K562 (cell line): ENCODE results near the gene SCAMP2. TPM values are rescaled to one million over a fixed set of nuclear protein-coding genes. Genes with fewer than 3 reads are reported as not detected.

Source experiments
- ATAC-seq: fragments of 200-7000 bp; cut with Tn5 transposase; 3 replicates; pipeline ENCODE4 v1.9.1; 2020; ENCODE audit warnings: moderate library complexity
- BruUV-seq: library from RNA; stranded (reverse); fragments of 400-500 nt; replicated peaks from 2 replicates; lab custom pipeline; 2021; lab: Mats Ljungman, UMichigan
- CTCF ChIA-PET: fragments of 300-600 bp; formaldehyde crosslinking; extraction: SDS; loops from one replicate; lab custom pipeline; 2021; ENCODE audit warnings: low intra/inter-chr PET ratio; lab: Yijun Ruan, JAX
- POLR2A ChIA-PET: fragments of 300-600, 350-650 bp; sonication (Branson Sonifier 250); formaldehyde crosslinking; extraction: SDS; loops from one replicate; lab custom pipeline; 2021; ENCODE audit warnings: antibody characterized with exemption, inconsistent platforms; lab: Yijun Ruan, JAX
- DNase-seq, 4 experiments: peaks; one replicate each; pipeline versions ENCODE4 v3.0.0 to v3.0.0-alpha.2; 2011 to 2018; ENCODE audit warnings: low spot score in 3 of 4, mixed read lengths in 3 of 4; ENCODE audit errors: extremely low read depth in 1 of 4
- FAIRE-seq: peaks from 2 replicates; lab custom pipeline; 2011; peaks lifted over from hg19 to GRCh38; lab: Jason Lieb, UNC
- H2AFZ ChIP-seq: 2 replicates; pipeline ENCODE4 v1.6.0; 2011; ENCODE audit warnings: low read depth, low read length, control low read depth, inconsistent platforms
- H3K27ac ChIP-seq: fragments of 200-600 bp; 3 replicates; pipeline ENCODE4 v1.8.0; 2011; ENCODE audit warnings: low read depth, mild to moderate bottlenecking, control low read depth, inconsistent platforms, low read length, moderate library complexity, mixed read lengths; ENCODE audit errors: extremely low read depth
- H3K27me3 ChIP-seq, 2 experiments: fragments of 300-600 bp in 1 of 2; 2 replicates in 1 of 2; 3 replicates in 1 of 2; pipeline versions ENCODE4 v1.6.0 to v1.8.0; 2011; ENCODE audit warnings: inconsistent platforms in 2 of 2, low read length in 2 of 2, mild to moderate bottlenecking in 1 of 2, mixed read lengths in 1 of 2, moderate library complexity in 1 of 2; ENCODE audit not compliant: control insufficient read depth in 2 of 2, insufficient read depth in 2 of 2
- H3K36me3 ChIP-seq: fragments of 300-600 bp; 3 replicates; pipeline ENCODE4 v1.8.0; 2011; ENCODE audit warnings: mild to moderate bottlenecking, low read length, inconsistent platforms; ENCODE audit not compliant: control insufficient read depth, insufficient read depth
- H3K4me1 ChIP-seq, 2 experiments: fragments of 200-600 bp in 1 of 2; replicated peaks in 1 of 2; 2 replicates in 1 of 2; 3 replicates in 1 of 2; pipeline versions ENCODE4 v1.5.1 to v1.8.0; 2011; ENCODE audit warnings: inconsistent platforms in 2 of 2, low read length in 2 of 2, mild to moderate bottlenecking in 1 of 2, mixed read lengths in 1 of 2, moderate library complexity in 1 of 2; ENCODE audit not compliant: control insufficient read depth in 2 of 2, insufficient read depth in 2 of 2
- H3K4me2 ChIP-seq: 2 replicates; pipeline ENCODE4 v1.6.1; 2011; ENCODE audit warnings: low read length, control low read depth, inconsistent platforms, mixed read lengths; ENCODE audit not compliant: insufficient read depth
- H3K4me3 ChIP-seq: fragments of 200-600 bp; sonication (generic), shearing (Covaris generic); 2 replicates; pipeline ENCODE4 v1.5.1; 2016; ENCODE audit warnings: control low read depth, inconsistent platforms
- H3K79me2 ChIP-seq: fragments of 200-600 bp; 3 replicates; pipeline ENCODE4 v1.8.0; 2011; ENCODE audit warnings: low read length, inconsistent platforms; ENCODE audit not compliant: control insufficient read depth, insufficient read depth
- H3K9ac ChIP-seq, 2 experiments: 2 replicates each; pipeline versions ENCODE4 v1.6.0 to v1.6.1; 2011; ENCODE audit warnings: low read depth in 2 of 2, low read length in 2 of 2, control low read depth in 1 of 2, inconsistent platforms in 1 of 2, mild to moderate bottlenecking in 1 of 2, mixed read lengths in 1 of 2; ENCODE audit not compliant: insufficient read depth in 1 of 2
- H3K9me1 ChIP-seq: one replicate; pipeline ENCODE4 v1.6.0; 2011; ENCODE audit warnings: inconsistent platforms, mild to moderate bottlenecking, low read length, moderate library complexity; ENCODE audit not compliant: control insufficient read depth, insufficient read depth
- H3K9me3 ChIP-seq: replicated peaks from 2 replicates; pipeline ENCODE4 v1.5.1; 2011; ENCODE audit warnings: low read depth, low read length, inconsistent platforms; ENCODE audit not compliant: control insufficient read depth, insufficient read depth
- H4K20me1 ChIP-seq: replicated peaks from 2 replicates; pipeline ENCODE4 v1.6.1; 2011; ENCODE audit warnings: low read length, inconsistent platforms, mixed read lengths; ENCODE audit not compliant: control insufficient read depth, insufficient read depth
- ATF1 ChIP-seq, 2 experiments: fragments of 450-650 bp in 1 of 2; IDR thresholded peaks; 2 replicates each; pipeline ENCODE4 v1.6.1; 2016; ENCODE audit warnings: missing compliant biosample characterization in 1 of 2, missing genetic modification characterization in 1 of 2
- CC2D1A ChIP-seq: fragments of 450-650 bp; IDR thresholded peaks from 2 replicates; pipeline ENCODE4 v1.6.1; 2017; ENCODE audit warnings: mild to moderate bottlenecking
- CEBPG ChIP-seq, 3 experiments: fragments of 200-800 bp in 1 of 3; sonication (Bioruptor generic) in 1 of 3; sonication (generic) in 1 of 3; formaldehyde crosslinking in 1 of 3; IDR thresholded peaks in 2 of 3; conservative IDR thresholded peaks in 1 of 3; 2 replicates each; pipeline versions ENCODE4 v1.6.1 to v1.8.0; 2016 to 2022; ENCODE audit warnings: missing compliant biosample characterization in 2 of 3, missing genetic modification characterization in 2 of 3, mild to moderate bottlenecking in 1 of 3, missing genetic modification reagents in 1 of 3
- HDAC8 ChIP-seq: fragments of 450-650 bp; IDR thresholded peaks from 2 replicates; pipeline ENCODE4 v1.6.1; 2016; ENCODE audit warnings: mild to moderate bottlenecking, missing genetic modification characterization, moderate library complexity, missing compliant biosample characterization
- HDGF ChIP-seq: fragments of 450-650 bp; IDR thresholded peaks from 2 replicates; pipeline ENCODE4 v1.6.1; 2016
- HIVEP1 ChIP-seq: fragments of 250-450 bp; sonication (Bioruptor Pico); IDR thresholded peaks from 2 replicates; pipeline ENCODE4 v1.4.0; 2020; ENCODE audit warnings: mild to moderate bottlenecking
- HNRNPK ChIP-seq: fragments of 200-400 bp; formaldehyde crosslinking; IDR thresholded peaks from one replicate; pipeline ENCODE4 v1.6.1; 2018; ENCODE audit warnings: mild to moderate bottlenecking, low read depth, low read length; ENCODE audit not compliant: poor library complexity, severe bottlenecking
- MYBL2 ChIP-seq, 2 experiments: fragments of 450-650 bp in 1 of 2; sonication (generic) in 1 of 2; formaldehyde crosslinking in 1 of 2; IDR thresholded peaks; 2 replicates each; pipeline versions ENCODE4 v1.6.1 to v1.8.1; 2017 to 2022; ENCODE audit warnings: borderline replicate concordance in 1 of 2, inconsistent platforms in 1 of 2, low read depth in 1 of 2, mild to moderate bottlenecking in 1 of 2, missing genetic modification reagents in 1 of 2, moderate library complexity in 1 of 2
- TBL1XR1 ChIP-seq, 2 experiments: IDR thresholded peaks; 2 replicates each; pipeline ENCODE4 v1.6.1; 2012; ENCODE audit warnings: improper control_type of control experiment in 2 of 2, low read length in 2 of 2, mild to moderate bottlenecking in 1 of 2
- YY1 ChIP-seq, 3 experiments: IDR thresholded peaks; 2 replicates each; pipeline ENCODE4 v1.6.1; 2011; ENCODE audit warnings: low read length in 2 of 3, mild to moderate bottlenecking in 2 of 3, moderate library complexity in 2 of 3, borderline replicate concordance in 1 of 3, control low read depth in 1 of 3, low read depth in 1 of 3; ENCODE audit not compliant: insufficient read depth in 3 of 3, insufficient replicate concordance in 2 of 3, control insufficient read depth in 1 of 3, insufficient read length in 1 of 3; ENCODE audit errors: extremely low read depth in 1 of 3
- ZNF165 ChIP-seq: fragments of 250-450 bp; sonication (Bioruptor Pico); IDR thresholded peaks from 2 replicates; pipeline ENCODE4 v1.4.0; 2020; ENCODE audit warnings: borderline replicate concordance
- ZNF24 ChIP-seq: fragments of 450-650 bp; IDR thresholded peaks from 2 replicates; pipeline ENCODE4 v1.6.1; 2016
- ZNF57 ChIP-seq: fragments of 450-650 bp; formaldehyde crosslinking; IDR thresholded peaks from 2 replicates; pipeline ENCODE4 v1.4.0; 2020; ENCODE audit warnings: mild to moderate bottlenecking, moderate library complexity
- WGBS: fragments of 100-300 bp; shearing (Covaris generic); methylation state at CpG from one replicate; pipeline ENCODE4 v1.1.6; 2016; ENCODE audit warnings: low coverage, mixed read lengths; ENCODE audit not compliant: insufficient coverage; ENCODE audit errors: missing lambda C conversion rate; 5-methylcytosine and 5-hydroxymethylcytosine counted together
- in situ Hi-C: fragments of 300-500 bp; cut with MboI; formaldehyde crosslinking; loops from 4 replicates; pipeline ENCODE4 v1.15.0; 2018; ENCODE audit warnings: inconsistent platforms, mixed read lengths
- intact Hi-C: fragments of 100-400 bp; cut with micrococcal nuclease; formaldehyde crosslinking; loops from 2 replicates; pipeline ENCODE4 v1.14.2; 2022
- polyA plus RNA-seq, 8 experiments: library from polyadenylated mRNA; depleted of rRNA in 4 of 8; stranded (reverse) in 5 of 8; unstranded in 3 of 8; fragments of >200 nt; fragmentation: Nextera tagmentation in 2 of 8; fragmentation: Illumina TruSeq in 1 of 8; extraction: Ambion mirVana in 2 of 8; extraction: Trizol in 1 of 8; gene quantifications; 2 replicates each; pipeline versions ENCODE4 v1.2.1 to v1.2.3, GENCODE V29; 2011 to 2014; ENCODE audit warnings: inconsistent platforms in 1 of 8, missing spikeins in 1 of 8
- total RNA-seq, 7 experiments: library from RNA; depleted of rRNA in 6 of 7; stranded (reverse); fragments of >200 nt in 6 of 7; fragmentation: Illumina TruSeq in 2 of 7; extraction: Trizol in 2 of 7; gene quantifications; 2 replicates each; pipeline versions ENCODE4 v1.2.1 to v1.2.3, GENCODE V29; 2011 to 2021; ENCODE audit warnings: low replicate concordance in 1 of 7
- TF ChIP-seq, protein P1 (sequence below): fragments of 450-650 bp; formaldehyde crosslinking; IDR thresholded peaks from 2 replicates; pipeline ENCODE4 v1.4.0; 2020; ENCODE audit warnings: mild to moderate bottlenecking, moderate library complexity
- TF ChIP-seq, protein P2 (sequence below), 3 experiments: IDR thresholded peaks in 2 of 3; conservative IDR thresholded peaks in 1 of 3; 2 replicates each; pipeline ENCODE4 v1.5.1; 2011 to 2012; ENCODE audit warnings: low read length in 3 of 3, mild to moderate bottlenecking in 3 of 3, control low read depth in 2 of 3, improper control_type of control experiment in 1 of 3, inconsistent platforms in 1 of 3, low read depth in 1 of 3, mixed read lengths in 1 of 3, moderate library complexity in 1 of 3; ENCODE audit not compliant: insufficient read depth in 2 of 3

Gene SCAMP2
- total and polyA plus RNA-seq, 9 of the 15 experiments (the other 6 are each of a cell fraction or from before 2014, with no cell fraction given) = 5.9 to 61.1 (median 20.1) TPM

DNA sequence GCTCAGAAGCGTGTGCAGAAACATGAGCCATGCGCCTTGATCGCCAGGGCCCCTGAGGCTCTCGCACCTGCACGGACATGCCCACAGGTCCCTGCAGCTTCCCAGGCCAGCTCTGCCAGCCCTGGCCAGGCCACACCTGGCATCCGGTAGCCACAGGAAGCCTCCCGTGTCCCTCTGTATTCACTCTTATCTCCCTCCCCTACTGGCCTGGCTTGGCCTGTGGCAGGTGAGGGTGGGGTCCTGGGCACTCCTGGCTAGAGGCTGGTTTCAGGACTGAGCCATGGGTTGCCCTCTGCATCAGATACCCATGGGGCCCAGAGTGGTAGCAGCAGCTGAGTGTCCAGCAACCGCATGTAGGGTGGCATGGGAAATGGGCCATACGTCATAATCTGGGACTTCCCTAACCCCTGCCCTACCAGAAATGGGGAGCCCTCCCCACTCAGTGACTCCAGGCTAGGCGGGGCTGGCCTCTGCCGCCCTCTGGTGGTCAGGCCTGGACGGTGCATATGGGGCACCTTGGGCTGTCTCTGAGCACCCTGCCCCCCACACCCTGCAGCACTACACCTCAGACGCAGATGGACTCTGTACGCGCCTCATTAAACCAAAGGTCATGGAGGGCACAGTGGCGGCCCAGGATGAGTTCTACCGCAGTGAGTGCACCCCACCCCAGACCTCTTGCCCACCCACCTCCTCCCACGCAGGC is 73.2 kb downstream of the SCAMP2 start:
- Histone ChIP-seq H3K36me3 (peaks cover 71% of the 10 kb centered on the region; the same call in 2 of the 3 replicates), H3K9me3 (no peaks in the 10 kb centered on the region), H3K79me2 (no peaks in the 10 kb centered on the region; the same call in 2 of the 3 replicates), H3K9me1 (peaks cover 10% of the 10 kb centered on the region), H3K27ac (no peak overlapping the region), H3K4me3 (no peak overlapping the region), H3K9ac (no peak overlapping the region; a peak in 1 of 4 replicates), H4K20me1 (peaks cover 14% of the 10 kb centered on the region), H2AFZ (no peak overlapping the region), H3K27me3 (no peaks in the 10 kb centered on the region), H3K4me1 (peaks cover 0 to 43% of the 10 kb centered on the region in 2 experiments; a peak in 3 of 5 replicates), H3K4me2 (no peak overlapping the region)
- DNase-seq (peak; percentile 84 to 95 (median 92)), ATAC-seq (peak; percentile 99), FAIRE-seq (peak; percentile 83)
- ChIA-PET CTCF (interaction anchor here (0.7 to 2.3 kb wide), 5 partner anchors 12 to 426 kb away, joined by 3 to 41 read pairs (median 3); no protein-coding TSS in a partner anchor), POLR2A (interaction anchor here (0.7 to 1.5 kb wide), 3 partner anchors 9 to 29 kb away, joined by 3 to 4 read pairs (median 3); no protein-coding TSS in a partner anchor)
- intact Hi-C loops (loop anchor here (1.0 kb wide), 2 partner anchors 29 to 150 kb away; no protein-coding TSS in a partner anchor), in situ Hi-C loops (no loop called here)
- BruUV-seq = no TSS peak
- WGBS = 44% methylated on average over 17 of the region's 18 CpGs
- TF ChIP-seq CC2D1A (peak; percentile 66; the same call in 1 of the 2 replicates), ZNF24 (peak; percentile 58; the same call in 1 of the 2 replicates), ZNF165 (CRISPR knock-in tag) (0 out of 2 replicates have a peak, but pooled peaks have one; percentile 38), YY1 (IDR thresholded peaks at IDR 0.05; ENCODE audit: borderline replicate concordance in 1 of 3, control insufficient read depth in 1 of 3, extremely low read depth in 1 of 3, insufficient read depth in 3 of 3, insufficient read length in 1 of 3, insufficient replicate concordance in 2 of 3, low read depth in 1 of 3, low read length in 2 of 3) (peak in 1 of 3 experiments; percentile 41), CEBPG (CRISPR knock-in tag; IDR thresholded peaks at IDR 0.05) (no peak), CEBPG (tag; conservative IDR thresholded peaks at IDR 0.05 in 1 of 2, IDR thresholded peaks at IDR 0.05 in 1 of 2) (no peak), HDGF (0 out of 2 replicates have a peak, but pooled peaks have one; percentile 62), HNRNPK (no peak), ATF1 (CRISPR knock-in tag; IDR thresholded peaks at IDR 0.05) (no peak), ATF1 (tag; IDR thresholded peaks at IDR 0.05) (peak; percentile 61; the same call in 1 of the 2 replicates), ZNF57 (no peak), TBL1XR1 (IDR thresholded peaks at IDR 0.05; ENCODE audit: low read length in 2 of 2) (0 out of 4 replicates have a peak, but pooled peaks of 1 of the 2 experiments have one; percentile 11), MYBL2 (IDR thresholded peaks at IDR 0.05; ENCODE audit: low read depth) (no peak), MYBL2 (CRISPR knock-in tag; IDR thresholded peaks at IDR 0.05; ENCODE audit: borderline replicate concordance) (no peak), HIVEP1 (CRISPR knock-in tag) (0 out of 2 replicates have a peak, but pooled peaks have one; percentile 40), HDAC8 (no peak)
- TF ChIP-seq, protein P1, sequence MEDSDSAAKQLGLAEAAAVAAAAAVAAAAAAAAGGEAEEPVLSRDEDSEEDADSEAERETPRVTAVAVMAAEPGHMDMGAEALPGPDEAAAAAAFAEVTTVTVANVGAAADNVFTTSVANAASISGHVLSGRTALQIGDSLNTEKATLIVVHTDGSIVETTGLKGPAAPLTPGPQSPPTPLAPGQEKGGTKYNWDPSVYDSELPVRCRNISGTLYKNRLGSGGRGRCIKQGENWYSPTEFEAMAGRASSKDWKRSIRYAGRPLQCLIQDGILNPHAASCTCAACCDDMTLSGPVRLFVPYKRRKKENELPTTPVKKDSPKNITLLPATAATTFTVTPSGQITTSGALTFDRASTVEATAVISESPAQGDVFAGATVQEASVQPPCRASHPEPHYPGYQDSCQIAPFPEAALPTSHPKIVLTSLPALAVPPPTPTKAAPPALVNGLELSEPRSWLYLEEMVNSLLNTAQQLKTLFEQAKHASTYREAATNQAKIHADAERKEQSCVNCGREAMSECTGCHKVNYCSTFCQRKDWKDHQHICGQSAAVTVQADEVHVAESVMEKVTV (CRISPR knock-in tag) = peak; percentile 66; the same call in 1 of the 2 replicates
- TF ChIP-seq, protein P2, sequence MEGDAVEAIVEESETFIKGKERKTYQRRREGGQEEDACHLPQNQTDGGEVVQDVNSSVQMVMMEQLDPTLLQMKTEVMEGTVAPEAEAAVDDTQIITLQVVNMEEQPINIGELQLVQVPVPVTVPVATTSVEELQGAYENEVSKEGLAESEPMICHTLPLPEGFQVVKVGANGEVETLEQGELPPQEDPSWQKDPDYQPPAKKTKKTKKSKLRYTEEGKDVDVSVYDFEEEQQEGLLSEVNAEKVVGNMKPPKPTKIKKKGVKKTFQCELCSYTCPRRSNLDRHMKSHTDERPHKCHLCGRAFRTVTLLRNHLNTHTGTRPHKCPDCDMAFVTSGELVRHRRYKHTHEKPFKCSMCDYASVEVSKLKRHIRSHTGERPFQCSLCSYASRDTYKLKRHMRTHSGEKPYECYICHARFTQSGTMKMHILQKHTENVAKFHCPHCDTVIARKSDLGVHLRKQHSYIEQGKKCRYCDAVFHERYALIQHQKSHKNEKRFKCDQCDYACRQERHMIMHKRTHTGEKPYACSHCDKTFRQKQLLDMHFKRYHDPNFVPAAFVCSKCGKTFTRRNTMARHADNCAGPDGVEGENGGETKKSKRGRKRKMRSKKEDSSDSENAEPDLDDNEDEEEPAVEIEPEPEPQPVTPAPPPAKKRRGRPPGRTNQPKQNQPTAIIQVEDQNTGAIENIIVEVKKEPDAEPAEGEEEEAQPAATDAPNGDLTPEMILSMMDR (IDR thresholded peaks at IDR 0.05 in 2 of 3, conservative IDR thresholded peaks at IDR 0.05 in 1 of 3; ENCODE audit: insufficient read depth in 2 of 3, low read depth in 1 of 3, low read length in 3 of 3) = peak; percentile 95 to 96 (median 96)
